GM23338 (cell line): ENCODE data around the gene GRXCR2.

Experiments used
- CREB1 ChIP-seq: fragments of 250-450 bp; sonication (Bioruptor Pico); IDR thresholded peaks from 2 replicates; pipeline ENCODE4 v1.5.0; 2020; ENCODE audit warnings: low read depth, mild to moderate bottlenecking, moderate library complexity
- ETS1 ChIP-seq: IDR thresholded peaks from 2 replicates; pipeline ENCODE4 v1.6.1; 2016; ENCODE audit warnings: antibody characterized with exemption
- EZH2 ChIP-seq: fragments of 200-600 bp; sonication (generic); IDR thresholded peaks from one replicate; pipeline ENCODE4 v1.8.0; 2017; ENCODE audit warnings: antibody characterized with exemption, mild to moderate bottlenecking, low read depth; ENCODE audit not compliant: unreplicated experiment
- EZH2phosphoT487 ChIP-seq: fragments of 200-600 bp; sonication (generic); IDR thresholded peaks from one replicate; pipeline ENCODE4 v1.8.1; 2018; ENCODE audit warnings: antibody characterized with exemption; ENCODE audit not compliant: unreplicated experiment
- JUNB ChIP-seq: IDR thresholded peaks from one replicate; pipeline ENCODE4 v1.6.1; 2016; ENCODE audit warnings: antibody characterized with exemption; ENCODE audit not compliant: unreplicated experiment
- NANOG ChIP-seq: IDR thresholded peaks from 2 replicates; pipeline ENCODE4 v1.6.1; 2016; ENCODE audit warnings: antibody characterized with exemption, borderline replicate concordance
- POLR2AphosphoS5 ChIP-seq: IDR thresholded peaks from 2 replicates; pipeline ENCODE4 v1.6.1; 2016; ENCODE audit warnings: antibody characterized with exemption, low read depth
- REST ChIP-seq: IDR thresholded peaks from one replicate; pipeline ENCODE4 v1.6.1; 2018; ENCODE audit warnings: antibody characterized with exemption; ENCODE audit not compliant: unreplicated experiment
- STAT1 ChIP-seq: IDR thresholded peaks from one replicate; pipeline ENCODE4 v1.6.1; 2016; ENCODE audit warnings: antibody characterized with exemption; ENCODE audit not compliant: unreplicated experiment
- ZNF114 ChIP-seq: fragments of 250-450 bp; sonication (Bioruptor Pico); IDR thresholded peaks from 2 replicates; pipeline ENCODE4 v1.5.0; 2020; ENCODE audit warnings: mild to moderate bottlenecking, moderate library complexity
- TF ChIP-seq, protein P1 (sequence below), 2 experiments: fragments of 200-600 bp in 1 of 2; sonication (generic) in 1 of 2; conservative IDR thresholded peaks; 2 replicates each; pipeline versions ENCODE4 v1.5.1 to v1.6.1; 2016 to 2017; ENCODE audit warnings: antibody characterized with exemption in 2 of 2, low read depth in 2 of 2, mild to moderate bottlenecking in 2 of 2, moderate library complexity in 1 of 2

GRCh38 chr5:145869753-145870152 is 3.1 kb downstream of the GRXCR2 start:
- TF ChIP-seq, protein P1, sequence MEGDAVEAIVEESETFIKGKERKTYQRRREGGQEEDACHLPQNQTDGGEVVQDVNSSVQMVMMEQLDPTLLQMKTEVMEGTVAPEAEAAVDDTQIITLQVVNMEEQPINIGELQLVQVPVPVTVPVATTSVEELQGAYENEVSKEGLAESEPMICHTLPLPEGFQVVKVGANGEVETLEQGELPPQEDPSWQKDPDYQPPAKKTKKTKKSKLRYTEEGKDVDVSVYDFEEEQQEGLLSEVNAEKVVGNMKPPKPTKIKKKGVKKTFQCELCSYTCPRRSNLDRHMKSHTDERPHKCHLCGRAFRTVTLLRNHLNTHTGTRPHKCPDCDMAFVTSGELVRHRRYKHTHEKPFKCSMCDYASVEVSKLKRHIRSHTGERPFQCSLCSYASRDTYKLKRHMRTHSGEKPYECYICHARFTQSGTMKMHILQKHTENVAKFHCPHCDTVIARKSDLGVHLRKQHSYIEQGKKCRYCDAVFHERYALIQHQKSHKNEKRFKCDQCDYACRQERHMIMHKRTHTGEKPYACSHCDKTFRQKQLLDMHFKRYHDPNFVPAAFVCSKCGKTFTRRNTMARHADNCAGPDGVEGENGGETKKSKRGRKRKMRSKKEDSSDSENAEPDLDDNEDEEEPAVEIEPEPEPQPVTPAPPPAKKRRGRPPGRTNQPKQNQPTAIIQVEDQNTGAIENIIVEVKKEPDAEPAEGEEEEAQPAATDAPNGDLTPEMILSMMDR (conservative IDR thresholded peaks at IDR 0.05; ENCODE audit: low read depth in 2 of 2): no peak
- TF ChIP-seq EZH2phosphoT487: no peak
- TF ChIP-seq POLR2AphosphoS5: no peak
- no peak for TF ChIP-seq CREB1
- TF ChIP-seq STAT1: no peak
- no peak for TF ChIP-seq REST
- no peak for TF ChIP-seq NANOG
- TF ChIP-seq EZH2: no peak
- TF ChIP-seq ZNF114 (CRISPR knock-in tag): no peak
- no peak for TF ChIP-seq ETS1
- TF ChIP-seq JUNB: no peak
